Measurements from ENCODE around the gene NAA80.

DNA sequence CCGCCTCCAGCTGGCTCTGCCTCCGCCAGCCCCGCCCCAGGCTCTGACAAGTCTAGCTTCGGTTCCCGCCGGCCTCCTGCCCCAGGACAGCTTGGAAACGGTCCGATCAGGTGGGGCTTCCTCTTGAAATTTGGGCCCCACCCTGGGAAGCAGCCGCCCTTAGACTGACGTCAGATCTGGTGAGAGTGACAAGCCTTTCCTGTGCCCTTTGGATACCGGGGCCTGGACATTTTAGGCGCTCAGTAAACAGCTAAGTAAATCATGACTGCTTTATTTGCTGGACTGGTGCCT is 378 bp upstream of the NAA80 start:
- no peak for TF ChIP-seq EZH2 (IDR thresholded peaks at IDR 0.05; ENCODE audit: low read length, unreplicated experiment)
- TF ChIP-seq, protein P1, sequence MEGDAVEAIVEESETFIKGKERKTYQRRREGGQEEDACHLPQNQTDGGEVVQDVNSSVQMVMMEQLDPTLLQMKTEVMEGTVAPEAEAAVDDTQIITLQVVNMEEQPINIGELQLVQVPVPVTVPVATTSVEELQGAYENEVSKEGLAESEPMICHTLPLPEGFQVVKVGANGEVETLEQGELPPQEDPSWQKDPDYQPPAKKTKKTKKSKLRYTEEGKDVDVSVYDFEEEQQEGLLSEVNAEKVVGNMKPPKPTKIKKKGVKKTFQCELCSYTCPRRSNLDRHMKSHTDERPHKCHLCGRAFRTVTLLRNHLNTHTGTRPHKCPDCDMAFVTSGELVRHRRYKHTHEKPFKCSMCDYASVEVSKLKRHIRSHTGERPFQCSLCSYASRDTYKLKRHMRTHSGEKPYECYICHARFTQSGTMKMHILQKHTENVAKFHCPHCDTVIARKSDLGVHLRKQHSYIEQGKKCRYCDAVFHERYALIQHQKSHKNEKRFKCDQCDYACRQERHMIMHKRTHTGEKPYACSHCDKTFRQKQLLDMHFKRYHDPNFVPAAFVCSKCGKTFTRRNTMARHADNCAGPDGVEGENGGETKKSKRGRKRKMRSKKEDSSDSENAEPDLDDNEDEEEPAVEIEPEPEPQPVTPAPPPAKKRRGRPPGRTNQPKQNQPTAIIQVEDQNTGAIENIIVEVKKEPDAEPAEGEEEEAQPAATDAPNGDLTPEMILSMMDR (conservative IDR thresholded peaks at IDR 0.05; ENCODE audit: low read depth, low read length), result no peak
- no peak for TF ChIP-seq EZH2phosphoT487 (IDR thresholded peaks at IDR 0.05; ENCODE audit: borderline replicate concordance, low read length)

Measured in PC-3 (cell line).